AG08396 (cell line): ENCODE measurements around the gene HEPHL1.
A peak's percentile ranks its signal among the peaks of the same experiment; 100 is the strongest.
"Not testable (repeated sequence)": the region's sequence is repeated elsewhere in the genome, so short reads cannot be mapped to it uniquely, and the experiment has no call there.

Source experiments
- DNase-seq: peaks from one replicate; pipeline ENCODE4 v3.0.0; 2012; ENCODE audit warnings: low spot score, mixed read lengths

Gene HEPHL1

GRCh38 chr11:94151903-94152677, 130.9 kb downstream of the HEPHL1 start:
- DNase-seq, result peak; percentile 75

DNA sequence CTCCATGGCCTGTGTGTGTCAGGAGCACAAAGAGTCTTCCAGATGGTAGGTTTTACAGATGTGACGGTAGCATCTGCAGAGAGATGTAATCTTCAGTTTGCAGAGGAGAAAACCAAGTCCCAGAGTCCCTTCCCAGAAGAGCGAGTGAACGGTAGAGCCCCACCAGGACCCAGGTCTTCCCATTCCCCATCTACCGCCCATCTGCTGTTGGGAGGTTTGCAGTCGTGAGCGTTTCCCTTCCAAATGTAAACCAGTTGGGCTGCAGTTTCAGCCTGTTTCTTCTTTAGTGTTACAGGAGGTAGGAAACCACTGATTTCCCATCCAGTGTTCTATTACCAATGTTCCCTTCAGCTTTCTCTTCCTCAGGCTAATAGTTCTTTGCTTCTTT, 131.5 kb downstream of the HEPHL1 start:
- no peak for DNase-seq

DNA sequence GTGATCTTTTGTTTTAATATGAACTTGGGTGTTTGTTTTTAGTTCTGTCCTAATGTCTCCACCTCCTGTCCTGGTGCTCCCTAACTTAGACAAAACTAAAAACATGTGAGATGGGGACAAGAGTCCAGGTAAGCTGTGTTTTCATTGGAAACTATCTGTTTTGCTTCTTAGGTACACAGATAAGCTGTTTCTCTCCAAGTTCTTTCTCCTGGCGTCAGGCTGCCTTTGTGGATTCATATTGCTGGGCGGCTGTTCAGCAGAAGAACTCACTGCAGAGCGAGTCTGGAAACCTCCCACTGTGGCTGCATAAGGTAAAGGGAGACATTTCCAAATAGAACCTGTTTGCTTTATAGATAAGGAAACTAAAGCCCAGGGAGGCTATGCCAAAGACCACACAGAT, 132.2 kb downstream of the HEPHL1 start:
- no peak for DNase-seq

DNA sequence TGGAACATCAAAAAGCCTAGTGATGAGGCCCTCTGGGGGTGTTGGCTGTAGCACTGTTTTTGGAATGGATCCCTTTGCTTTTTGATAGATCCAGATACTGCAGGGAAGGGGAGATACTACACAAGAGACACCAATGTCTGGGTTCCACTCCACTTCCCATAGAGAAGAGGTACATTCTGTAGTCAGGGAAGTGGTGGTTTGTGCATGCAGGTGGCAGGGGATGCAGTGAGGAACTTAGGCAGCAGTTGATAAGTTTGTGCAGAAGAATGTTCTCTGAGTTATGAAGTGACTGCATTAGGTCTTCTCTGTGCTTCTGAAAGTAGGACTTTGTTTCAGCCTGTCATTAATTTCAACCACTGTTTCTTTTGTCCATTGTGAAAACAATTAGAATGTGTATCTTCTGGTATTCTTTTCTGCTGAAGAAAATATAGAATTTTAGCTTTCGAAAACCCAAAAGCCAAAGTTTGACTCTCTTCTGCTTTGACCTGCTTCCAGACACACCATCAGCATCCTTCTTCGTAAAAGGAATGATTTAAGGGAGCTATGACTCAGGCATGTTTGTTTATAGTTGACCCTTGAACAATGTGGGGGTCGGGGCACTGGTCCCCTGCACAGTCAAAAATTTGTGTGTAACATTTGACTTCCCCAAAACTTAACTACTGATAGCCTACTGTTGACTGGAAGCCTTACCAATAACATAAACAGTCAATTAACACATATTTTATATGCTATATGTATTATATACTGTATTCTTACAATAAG, 133.1 kb downstream of the HEPHL1 start:
- DNase-seq, result no peak

DNA sequence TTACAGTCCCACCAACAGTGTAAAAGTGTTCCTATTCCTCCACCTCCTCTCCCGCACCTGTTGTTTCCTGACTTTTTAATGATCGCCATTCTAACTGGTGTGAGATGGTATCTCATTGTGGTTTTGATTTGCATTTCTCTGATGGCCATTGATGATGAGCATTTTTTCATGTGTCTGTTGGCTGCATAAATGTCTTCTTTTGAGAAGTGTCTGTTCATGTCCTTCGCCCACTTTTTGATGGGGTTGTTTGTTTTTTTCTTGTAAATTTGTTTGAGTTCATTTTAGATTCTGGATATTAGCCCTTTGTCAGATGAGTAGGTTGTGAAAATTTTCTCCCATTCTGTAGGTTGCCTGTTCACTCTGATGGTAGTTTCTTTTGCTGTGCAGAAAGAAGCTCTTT, 136.2 kb downstream of the HEPHL1 start:
- not testable (repeated sequence) for DNase-seq
